Raji (cell line): ENCODE measurements around the gene P3H1.

Source experiments
- POLR2A ChIP-seq: IDR thresholded peaks from 2 replicates; pipeline ENCODE4 v1.6.1; 2011; ENCODE audit warnings: low read depth, low read length, control low read depth; ENCODE audit not compliant: insufficient read depth

Gene P3H1

GRCh38 chr1:42766741-42767509, at the start of gene P3H1, which contains the start of gene C1orf50:
TSS of gene P3H1 (minus strand) at chr1:42767028. CDS start at chr1:42766971, 57 bp downstream.
TSS of gene C1orf50 (plus strand) at chr1:42767249. CDS start at chr1:42767312, 63 bp downstream.
- peak; percentile 96 for TF ChIP-seq POLR2A

DNA sequence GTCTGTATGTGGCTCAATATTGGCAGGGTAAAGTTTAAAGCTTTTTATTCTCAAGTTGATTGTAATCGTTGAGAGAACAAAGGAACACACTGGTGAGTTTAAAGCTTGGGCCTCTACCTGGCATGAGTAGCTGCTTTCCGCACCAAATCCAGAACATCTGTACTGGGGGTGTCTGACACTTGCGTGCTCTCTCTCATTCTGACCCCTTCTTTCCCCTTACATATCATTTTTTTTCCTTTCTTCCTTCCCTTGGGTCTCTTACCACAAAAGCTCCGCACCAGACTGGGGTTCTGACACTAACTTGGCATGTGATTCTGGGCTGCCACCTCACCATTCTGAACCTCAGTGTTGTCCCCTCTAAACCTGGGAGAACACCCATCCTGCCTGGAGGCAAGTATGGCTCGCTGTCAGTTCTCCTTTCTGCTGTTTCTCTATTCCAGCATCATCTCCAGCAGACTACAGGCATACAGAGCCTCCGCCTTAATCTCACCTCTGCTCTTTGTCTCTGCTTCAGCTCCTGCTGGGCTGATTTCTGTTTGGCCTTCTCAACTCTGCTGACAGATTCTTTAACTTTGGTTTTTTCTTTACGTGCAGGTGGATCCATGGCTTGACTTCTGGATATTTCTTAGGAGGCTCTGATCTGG, 49.2 kb upstream of the P3H1 start:
- no peak for TF ChIP-seq POLR2A

DNA sequence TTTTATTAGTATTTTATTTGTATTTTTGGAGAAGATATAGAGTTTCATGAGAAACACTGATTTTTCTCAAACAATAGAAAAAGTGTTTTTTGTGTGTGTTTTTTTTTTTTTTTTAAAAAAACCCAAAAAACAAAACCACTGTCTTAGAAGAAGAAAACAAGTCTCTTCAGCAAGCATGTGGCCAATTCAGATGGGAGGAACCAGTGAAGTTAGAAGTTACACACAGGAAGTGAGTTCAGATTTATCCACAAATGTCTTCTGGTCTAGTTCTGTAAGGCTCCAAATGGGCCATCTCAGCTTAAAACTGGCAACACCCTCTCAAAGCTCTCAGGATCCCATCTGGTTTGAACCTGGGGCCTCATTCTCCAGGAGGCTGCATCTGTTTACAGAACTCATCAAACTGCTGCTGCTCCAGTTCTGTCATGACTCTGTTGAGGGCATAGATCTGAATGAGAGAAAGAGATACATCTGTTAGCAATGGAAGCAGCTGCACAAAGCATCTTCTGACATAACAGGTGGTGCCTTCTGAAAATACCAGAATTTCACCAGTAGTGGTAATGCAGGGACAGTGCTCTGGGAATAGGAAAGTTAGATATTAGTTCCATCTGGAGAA, 40.3 kb upstream of the P3H1 start:
- TF ChIP-seq POLR2A, result no peak

GRCh38 chr1:42806593-42806992, 39.8 kb upstream of the P3H1 start:
- no peak for TF ChIP-seq POLR2A

GRCh38 chr1:42806171-42806570, 39.3 kb upstream of the P3H1 start:
- TF ChIP-seq POLR2A, result no peak

GRCh38 chr1:42801832-42802473, 35.1 kb upstream of the P3H1 start:
- TF ChIP-seq POLR2A, result no peak

- TF ChIP-seq POLR2A, result no peak
Observed at GRCh38 chr1:42797979-42798378, 31.2 kb upstream of the P3H1 start.

DNA sequence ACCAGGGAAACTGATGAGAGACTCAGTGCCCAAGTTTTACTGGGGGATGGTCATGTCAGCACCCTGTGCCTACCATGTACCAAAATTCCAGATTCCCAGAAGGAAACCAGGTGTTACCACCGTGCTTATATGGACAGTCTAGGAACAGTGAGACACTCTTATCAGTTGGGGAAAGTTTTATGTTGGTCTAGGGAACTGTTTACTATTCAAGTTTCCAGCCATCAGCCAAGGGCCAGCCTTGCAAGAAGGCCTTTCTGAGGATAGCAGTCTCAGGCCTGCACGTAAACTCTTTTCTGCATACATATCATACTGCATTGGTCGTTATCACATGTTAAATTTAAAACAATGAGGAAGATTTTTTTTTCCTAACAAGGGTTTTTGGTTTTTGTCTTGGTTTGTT, 30.6 kb upstream of the P3H1 start:
- TF ChIP-seq POLR2A, result no peak

GRCh38 chr1:42793824-42794223, 27.0 kb upstream of the P3H1 start:
- TF ChIP-seq POLR2A, result no peak

DNA sequence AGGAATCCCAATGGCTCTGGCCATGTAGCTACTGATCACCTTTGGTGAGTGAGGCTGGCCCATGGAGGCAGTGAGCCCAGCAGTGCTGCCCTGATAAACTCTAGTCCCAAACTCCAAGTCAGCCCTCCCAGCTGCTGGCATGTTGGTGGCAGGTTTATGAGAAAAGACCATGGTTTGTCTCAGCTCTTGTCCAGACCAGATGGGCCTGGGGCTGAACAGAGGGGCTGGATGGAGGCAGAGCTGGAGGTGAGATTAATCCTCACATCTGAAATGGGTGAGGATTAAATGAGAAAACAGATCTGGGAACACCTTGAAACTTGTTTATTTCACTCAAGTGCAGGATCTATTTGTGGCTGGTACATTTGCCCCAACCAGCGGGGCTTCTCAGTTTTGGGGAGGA, 21.2 kb upstream of the P3H1 start:
- TF ChIP-seq POLR2A, result no peak

- TF ChIP-seq POLR2A, result no peak
Observed at GRCh38 chr1:42786097-42786496, 19.3 kb upstream of the P3H1 start.

DNA sequence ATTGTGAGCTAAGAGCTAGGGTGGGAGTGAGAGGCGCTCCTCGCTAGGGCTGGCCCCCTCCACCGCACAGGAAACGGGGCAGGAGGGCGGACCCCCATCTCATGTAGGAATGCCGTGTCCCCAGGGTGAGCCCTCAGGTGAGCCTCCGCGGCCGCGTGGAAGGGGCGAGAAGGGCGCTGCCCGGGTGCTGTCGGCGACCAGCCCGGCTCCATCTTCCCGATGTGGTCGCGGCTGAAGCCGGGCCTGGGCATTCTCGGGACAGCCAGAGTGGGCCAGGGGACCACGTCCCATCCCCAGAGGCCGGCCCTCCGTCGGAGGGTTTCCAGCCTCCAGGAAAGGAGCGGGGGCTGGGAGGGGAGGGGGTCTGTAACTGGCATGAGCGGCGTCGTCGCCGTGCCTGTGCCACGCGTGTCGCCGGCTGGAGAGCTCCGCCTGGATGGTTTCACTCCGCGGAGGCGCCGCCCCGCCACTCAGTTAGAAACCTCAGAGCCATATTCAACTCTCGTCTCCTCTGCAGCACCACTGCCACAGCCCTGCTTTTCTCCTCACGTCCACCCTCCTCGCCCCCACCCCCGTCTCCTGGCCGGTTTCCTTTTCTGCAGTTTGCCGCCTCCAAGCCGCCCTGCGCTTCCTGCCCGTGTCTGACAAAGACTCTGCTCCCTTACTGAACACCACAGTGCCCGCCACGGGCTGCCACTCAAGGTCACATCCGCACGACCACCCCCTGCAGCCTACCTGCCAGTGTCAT, 18.3 kb upstream of the P3H1 start, which contains the start of gene TMEM269:
Gene TMEM269, plus strand, starts transcription at position 46 of the 748 bp plus-strand sequence. CDS start 4,903 bp downstream, outside the sequence.
- TF ChIP-seq POLR2A, result no peak

DNA sequence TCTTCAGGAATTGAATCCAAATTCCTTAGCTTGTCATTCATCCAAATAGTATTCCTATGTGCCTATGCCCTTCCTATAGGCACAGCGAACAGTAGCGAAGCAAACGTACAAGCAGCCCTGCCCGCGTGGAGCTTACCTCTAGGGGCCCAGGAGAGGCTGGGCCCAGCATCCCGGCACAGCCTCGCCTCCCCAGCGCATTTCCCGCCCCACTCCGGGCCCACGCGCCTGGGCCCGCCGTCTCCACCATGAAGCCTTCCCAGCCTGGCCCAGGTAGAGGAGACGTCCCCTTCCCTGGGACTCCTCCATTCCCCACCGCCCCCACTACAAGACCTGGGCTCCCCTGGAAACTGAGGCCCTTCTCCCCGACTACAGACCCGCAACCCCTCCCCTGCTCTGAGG, 17.7 kb upstream of the P3H1 start:
- TF ChIP-seq POLR2A, result no peak

DNA sequence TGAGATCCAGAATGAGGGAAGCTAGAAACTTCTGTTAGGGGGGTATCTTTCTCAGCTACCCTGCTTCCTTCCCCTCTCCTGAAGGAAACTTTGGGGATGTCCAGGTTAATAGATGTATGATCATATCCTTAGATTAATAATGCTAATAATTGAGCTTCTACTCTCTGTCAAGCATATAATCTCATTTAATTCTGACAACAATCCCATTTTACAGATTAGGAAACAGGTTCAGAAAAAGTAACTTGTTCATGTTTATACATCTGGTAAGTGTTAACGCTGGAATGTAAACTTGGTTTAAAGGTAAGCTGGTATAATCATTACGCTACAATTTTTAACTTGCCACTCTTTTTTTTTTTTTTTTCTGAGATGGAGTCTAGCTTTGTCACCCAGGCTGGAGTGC, 16.3 kb upstream of the P3H1 start:
- no peak for TF ChIP-seq POLR2A

- no peak for TF ChIP-seq POLR2A
Observed at GRCh38 chr1:42780176-42780575, 13.3 kb upstream of the P3H1 start.
